ACC112 (cell line): Measurements from ENCODE around the gene SAMD7.

Source experiments
- H2AFZ ChIP-seq: fragments of 200-600 bp; sonication (generic); one replicate; pipeline ENCODE4 v1.6.0; 2017; ENCODE audit warnings: antibody characterized with exemption, low read length; ENCODE audit not compliant: unreplicated experiment
- H3K27ac ChIP-seq: fragments of 200-600 bp; sonication (generic); 2 replicates; pipeline ENCODE4 v1.5.1; 2014; ENCODE audit warnings: low read depth, mild to moderate bottlenecking, antibody characterized with exemption, low read length, moderate library complexity
- H3K27me3 ChIP-seq: fragments of 200-600 bp; sonication (generic); 2 replicates; pipeline ENCODE4 v1.6.1; 2014; ENCODE audit warnings: mild to moderate bottlenecking, antibody characterized with exemption, low read length, moderate library complexity, mixed read lengths; ENCODE audit not compliant: insufficient read depth
- H3K36me3 ChIP-seq: fragments of 200-600 bp; sonication (generic); 2 replicates; pipeline ENCODE4 v1.6.1; 2016; ENCODE audit warnings: mild to moderate bottlenecking, antibody characterized with exemption, low read length, moderate library complexity, mixed read lengths; ENCODE audit not compliant: insufficient read depth
- H3K4me1 ChIP-seq: fragments of 200-600 bp; sonication (generic); one replicate; pipeline ENCODE4 v1.6.1; 2016; ENCODE audit warnings: low read length, mixed read lengths; ENCODE audit not compliant: insufficient read depth, unreplicated experiment, control insufficient read depth
- H3K4me3 ChIP-seq: fragments of 200-600 bp; sonication (generic); 2 replicates; pipeline ENCODE4 v1.5.1; 2014; ENCODE audit warnings: mild to moderate bottlenecking, low read depth, low read length
- H3K79me2 ChIP-seq: fragments of 200-600 bp; sonication (generic); one replicate; pipeline ENCODE4 v1.6.0; 2016; ENCODE audit warnings: low read length; ENCODE audit not compliant: control insufficient read depth, unreplicated experiment, insufficient read depth

Gene SAMD7

DNA sequence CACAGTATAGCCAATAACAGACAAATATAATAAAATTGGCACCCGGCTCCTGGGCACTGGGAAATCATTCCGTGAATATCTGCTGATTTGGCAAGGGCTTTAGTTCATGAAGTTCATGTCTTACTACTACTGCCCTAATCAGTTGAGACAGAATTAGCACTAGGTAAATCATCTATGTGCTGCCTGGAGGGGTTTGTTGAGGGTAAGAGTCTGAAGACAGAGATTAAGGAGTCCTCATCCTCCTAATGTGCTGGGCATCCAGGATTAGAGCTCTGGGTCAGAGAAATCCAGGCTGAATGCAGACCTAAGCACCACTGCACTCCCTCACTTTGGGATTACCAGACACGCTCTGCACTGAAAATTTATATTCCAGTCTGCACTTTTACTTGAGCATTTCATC, 2.0 kb downstream of the SAMD7 start:
- no peak overlapping the region for H3K27ac ChIP-seq

DNA sequence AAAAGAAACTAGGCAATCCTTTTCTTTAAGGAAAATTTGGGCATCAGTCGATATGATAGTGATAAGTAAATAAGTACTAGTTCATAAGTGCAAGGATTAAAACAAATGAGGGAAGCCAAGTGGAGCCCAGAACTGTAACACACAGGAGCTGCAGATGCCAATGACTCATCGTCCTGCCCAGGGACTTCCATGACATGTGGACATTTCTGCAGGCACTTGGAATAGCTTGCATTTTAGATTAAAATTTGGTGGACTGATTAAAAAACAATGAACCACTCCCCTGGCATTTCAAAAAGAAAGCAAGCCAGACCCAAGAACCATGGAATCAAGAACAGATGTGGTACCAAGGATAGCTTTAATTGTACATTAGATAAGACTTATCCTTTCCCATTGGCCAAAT, 2.9 kb downstream of the SAMD7 start:
- no peak overlapping the region for H3K27ac ChIP-seq
- H3K79me2 ChIP-seq, result no peaks in the 10 kb centered on the region
- no peaks in the 10 kb centered on the region for H3K36me3 ChIP-seq
- H3K4me1 ChIP-seq, result peaks cover 11% of the 10 kb centered on the region
- H3K27me3 ChIP-seq, result no peaks in the 10 kb centered on the region
- no peak overlapping the region for H3K4me3 ChIP-seq
- H2AFZ ChIP-seq, result no peak overlapping the region

More for the DNA sequence above, 2.0 kb downstream of the SAMD7 start:
- Histone ChIP-seq H3K4me1 (peaks cover 11% of the 10 kb centered on the region), H3K36me3 (no peaks in the 10 kb centered on the region), H2AFZ (no peak overlapping the region), H3K79me2 (no peaks in the 10 kb centered on the region), H3K4me3 (no peak overlapping the region), H3K27me3 (peaks cover 2% of the 10 kb centered on the region; the same call in 1 of the 2 replicates)

GRCh38 chr3:169923189-169923588, 11.8 kb downstream of the SAMD7 start:
- Histone ChIP-seq H3K4me1 (no peaks in the 10 kb centered on the region), H3K27ac (no peak overlapping the region), H2AFZ (no peak overlapping the region), H3K27me3 (no peaks in the 10 kb centered on the region), H3K36me3 (no peaks in the 10 kb centered on the region), H3K4me3 (no peak overlapping the region), H3K79me2 (no peaks in the 10 kb centered on the region)

- H3K36me3 ChIP-seq, result no peaks in the 10 kb centered on the region
- H3K4me1 ChIP-seq, result no peaks in the 10 kb centered on the region
- no peaks in the 10 kb centered on the region for H3K79me2 ChIP-seq
- no peak overlapping the region for H3K27ac ChIP-seq
- H3K4me3 ChIP-seq, result no peak overlapping the region
- H2AFZ ChIP-seq, result no peak overlapping the region
- no peaks in the 10 kb centered on the region for H3K27me3 ChIP-seq
Observed at GRCh38 chr3:169923831-169924230, 12.5 kb downstream of the SAMD7 start.

DNA sequence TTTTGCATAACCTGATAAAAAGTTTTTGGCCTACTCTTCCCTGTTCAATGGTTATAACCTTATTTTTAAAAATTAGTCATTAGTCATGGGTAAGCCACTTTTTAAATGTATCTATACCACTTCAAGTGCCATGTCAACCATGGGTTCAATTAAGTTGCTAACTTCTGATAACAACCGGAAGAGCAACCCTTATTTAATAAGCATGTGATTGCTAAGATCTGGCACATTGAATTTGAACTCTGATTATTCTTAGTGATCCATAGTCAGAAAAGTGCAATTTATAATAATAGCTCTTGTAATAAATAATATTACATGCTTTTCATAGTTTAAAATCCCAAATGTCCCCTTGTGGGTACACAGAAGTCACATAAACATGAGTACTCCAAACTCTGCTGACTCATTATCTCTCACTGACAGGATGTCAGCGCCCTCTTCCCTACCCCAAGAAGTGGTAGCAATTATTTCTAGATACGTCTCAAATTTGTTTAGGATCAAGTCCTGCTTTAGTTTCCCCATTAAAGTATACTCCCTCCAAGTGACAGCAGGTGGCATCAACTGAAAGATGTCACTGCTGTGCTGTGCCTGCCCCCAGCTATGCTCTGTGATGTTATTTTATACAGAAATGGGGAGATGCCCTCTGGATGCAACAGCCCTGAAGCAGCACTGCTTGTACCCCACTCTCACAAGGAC, 18.6 kb downstream of the SAMD7 start:
- Histone ChIP-seq H3K36me3 (no peaks in the 10 kb centered on the region), H3K79me2 (no peaks in the 10 kb centered on the region), H3K4me3 (no peak overlapping the region), H2AFZ (no peak overlapping the region), H3K27me3 (peaks cover 27% of the 10 kb centered on the region), H3K27ac (no peak overlapping the region), H3K4me1 (peaks cover 7% of the 10 kb centered on the region)

DNA sequence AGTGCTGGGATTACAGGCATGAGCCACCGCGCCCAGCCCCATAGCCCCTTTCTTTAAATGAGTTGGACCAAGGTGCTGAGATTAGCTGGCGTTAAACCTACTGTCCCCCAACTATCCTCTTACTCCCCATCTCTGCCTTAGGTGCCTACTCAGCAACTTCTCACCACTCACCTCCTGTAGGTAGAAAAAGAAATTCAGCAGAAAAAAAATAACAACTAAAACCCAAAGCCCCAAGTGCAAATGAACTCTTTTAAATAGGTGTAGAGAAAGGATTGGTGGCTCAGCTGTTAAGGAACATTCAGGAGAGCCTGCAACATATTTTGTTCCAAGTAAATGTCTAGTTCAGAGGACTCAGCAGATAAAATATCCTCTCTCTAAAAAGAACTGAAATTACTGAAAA, 19.5 kb downstream of the SAMD7 start:
- no peak overlapping the region for H3K27ac ChIP-seq
- no peaks in the 10 kb centered on the region for H3K36me3 ChIP-seq
- peaks cover 36% of the 10 kb centered on the region for H3K27me3 ChIP-seq
- H2AFZ ChIP-seq, result no peak overlapping the region
- H3K79me2 ChIP-seq, result no peaks in the 10 kb centered on the region
- H3K4me1 ChIP-seq, result peaks cover 7% of the 10 kb centered on the region
- no peak overlapping the region for H3K4me3 ChIP-seq

- no peak overlapping the region for H3K4me3 ChIP-seq
- no peaks in the 10 kb centered on the region for H3K36me3 ChIP-seq
- H3K27ac ChIP-seq, result no peak overlapping the region
- no peaks in the 10 kb centered on the region for H3K79me2 ChIP-seq
- H3K27me3 ChIP-seq, result peaks cover 44% of the 10 kb centered on the region
- no peak overlapping the region for H2AFZ ChIP-seq
- peaks cover 7% of the 10 kb centered on the region for H3K4me1 ChIP-seq
Observed at GRCh38 chr3:169931747-169932520, 20.6 kb downstream of the SAMD7 start.

DNA sequence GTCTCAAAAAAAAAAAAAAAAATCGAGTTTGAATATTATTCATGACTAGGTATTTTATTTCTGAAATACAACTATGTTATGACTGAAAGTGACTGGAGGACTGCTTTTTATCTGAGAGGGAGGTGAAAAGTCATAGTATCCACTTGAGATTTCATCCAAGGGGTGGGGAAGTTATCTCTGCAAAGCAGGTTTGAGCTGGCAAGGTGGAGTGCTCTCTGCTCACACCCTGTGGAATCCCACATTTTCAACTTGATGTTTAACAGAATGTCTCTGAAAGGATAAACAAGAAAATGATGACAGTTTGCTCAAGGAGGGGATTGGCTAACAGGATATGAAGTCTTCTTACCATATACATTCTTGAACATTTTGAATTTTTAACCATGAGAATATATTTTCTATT, 27.9 kb downstream of the SAMD7 start:
- Histone ChIP-seq H3K27me3 (peaks cover 40% of the 10 kb centered on the region), H3K79me2 (no peaks in the 10 kb centered on the region), H3K4me1 (no peaks in the 10 kb centered on the region), H2AFZ (no peak overlapping the region), H3K4me3 (no peak overlapping the region), H3K27ac (no peak overlapping the region), H3K36me3 (no peaks in the 10 kb centered on the region)

GRCh38 chr3:169939751-169940150, 28.4 kb downstream of the SAMD7 start:
- Histone ChIP-seq H3K27me3 (peaks cover 36% of the 10 kb centered on the region), H3K36me3 (no peaks in the 10 kb centered on the region), H2AFZ (no peak overlapping the region), H3K27ac (no peak overlapping the region), H3K79me2 (no peaks in the 10 kb centered on the region), H3K4me3 (no peak overlapping the region), H3K4me1 (no peaks in the 10 kb centered on the region)

DNA sequence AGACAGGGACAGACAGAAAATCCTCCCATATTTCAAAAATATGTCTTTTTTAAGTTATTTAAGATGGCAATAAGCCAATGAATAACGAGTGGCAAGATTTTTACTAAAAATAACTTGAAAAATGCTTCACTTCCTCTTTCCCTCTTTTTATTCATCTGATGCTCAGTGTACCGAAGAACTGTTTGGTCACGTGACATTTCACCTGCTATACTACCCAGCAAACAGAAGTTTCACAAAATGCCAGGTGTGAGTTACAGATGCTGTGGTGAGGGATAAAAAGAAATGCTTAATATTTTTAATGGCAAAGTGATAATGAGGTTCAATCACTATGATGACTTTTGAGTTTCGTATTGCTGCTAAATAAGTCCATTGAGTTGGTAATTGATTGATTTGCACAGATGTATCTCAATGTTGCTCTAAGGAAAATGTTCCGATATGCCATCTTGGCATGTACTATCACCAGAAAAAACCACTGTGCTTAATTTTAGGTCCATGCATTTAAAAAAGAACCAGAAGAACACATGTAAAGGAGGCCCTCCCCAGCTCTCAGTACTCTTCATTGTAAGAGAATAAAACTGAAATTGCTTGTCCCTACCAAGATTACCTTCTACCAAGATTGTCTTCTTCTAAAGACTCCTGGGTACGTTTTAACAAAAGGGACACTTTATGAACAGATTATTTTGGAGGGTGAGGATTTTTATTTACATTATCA, 29.3 kb downstream of the SAMD7 start:
- Histone ChIP-seq H3K36me3 (no peaks in the 10 kb centered on the region), H2AFZ (no peak overlapping the region), H3K4me1 (no peaks in the 10 kb centered on the region), H3K27ac (no peak overlapping the region), H3K4me3 (no peak overlapping the region), H3K79me2 (no peaks in the 10 kb centered on the region), H3K27me3 (peaks cover 34% of the 10 kb centered on the region)
